Activated T-cell treated with anti-CD3 and anti-CD28 coated beads, Interleukin-2, amount 50 U/mL, for 72 hours (primary cell): ENCODE data around the gene FST. TPM values are rescaled to one million over a fixed set of nuclear protein-coding genes. Genes with fewer than 3 reads are reported as not detected.

Experiments used
- ATAC-seq, 2 donors: fragments of 150-1000 bp; cut with Tn5 transposase; replicated peaks in 1 of 2; 2 replicates each; pipeline ENCODE4 v1.10.0; 2021; ENCODE audit warnings: moderate library complexity in 2 of 2, mild to moderate bottlenecking in 1 of 2
- DNase-seq, 2 donors: peaks; one replicate each; pipeline ENCODE4 v3.0.0; 2021 to 2022; ENCODE audit warnings: mixed read lengths in 1 of 2
- H3K27ac Mint-ChIP-seq: one replicate; pipeline ENCODE4 v1.8.0; 2022; ENCODE audit warnings: mild to moderate bottlenecking, moderate library complexity, mixed read lengths
- H3K27me3 Mint-ChIP-seq: one replicate; pipeline ENCODE4 v1.8.0; 2022; ENCODE audit warnings: low read depth, mixed read lengths
- H3K36me3 Mint-ChIP-seq, 2 donors: one replicate each; pipeline ENCODE4 v1.8.0; 2022; ENCODE audit warnings: mixed read lengths in 2 of 2, mild to moderate bottlenecking in 1 of 2; ENCODE audit not compliant: insufficient read depth in 2 of 2
- H3K4me1 Mint-ChIP-seq: one replicate; pipeline ENCODE4 v1.8.0; 2022; ENCODE audit warnings: low read depth, mixed read lengths
- H3K4me3 Mint-ChIP-seq, 2 donors: one replicate each; pipeline ENCODE4 v1.8.0; 2022; ENCODE audit warnings: mild to moderate bottlenecking in 2 of 2, mixed read lengths in 2 of 2, moderate library complexity in 2 of 2
- H3K9me3 Mint-ChIP-seq, 2 donors: one replicate each; pipeline ENCODE4 v1.8.0; 2022; ENCODE audit warnings: mixed read lengths in 2 of 2
- total RNA-seq, 2 donors: library from RNA; stranded (reverse); gene quantifications; one replicate each; pipeline ENCODE4 v1.2.3, GENCODE V29; 2022

The FST gene, protein sequence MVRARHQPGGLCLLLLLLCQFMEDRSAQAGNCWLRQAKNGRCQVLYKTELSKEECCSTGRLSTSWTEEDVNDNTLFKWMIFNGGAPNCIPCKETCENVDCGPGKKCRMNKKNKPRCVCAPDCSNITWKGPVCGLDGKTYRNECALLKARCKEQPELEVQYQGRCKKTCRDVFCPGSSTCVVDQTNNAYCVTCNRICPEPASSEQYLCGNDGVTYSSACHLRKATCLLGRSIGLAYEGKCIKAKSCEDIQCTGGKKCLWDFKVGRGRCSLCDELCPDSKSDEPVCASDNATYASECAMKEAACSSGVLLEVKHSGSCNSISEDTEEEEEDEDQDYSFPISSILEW
- 1 to 10 TPM; 1.1 to 2.5 TPM for total RNA-seq

DNA sequence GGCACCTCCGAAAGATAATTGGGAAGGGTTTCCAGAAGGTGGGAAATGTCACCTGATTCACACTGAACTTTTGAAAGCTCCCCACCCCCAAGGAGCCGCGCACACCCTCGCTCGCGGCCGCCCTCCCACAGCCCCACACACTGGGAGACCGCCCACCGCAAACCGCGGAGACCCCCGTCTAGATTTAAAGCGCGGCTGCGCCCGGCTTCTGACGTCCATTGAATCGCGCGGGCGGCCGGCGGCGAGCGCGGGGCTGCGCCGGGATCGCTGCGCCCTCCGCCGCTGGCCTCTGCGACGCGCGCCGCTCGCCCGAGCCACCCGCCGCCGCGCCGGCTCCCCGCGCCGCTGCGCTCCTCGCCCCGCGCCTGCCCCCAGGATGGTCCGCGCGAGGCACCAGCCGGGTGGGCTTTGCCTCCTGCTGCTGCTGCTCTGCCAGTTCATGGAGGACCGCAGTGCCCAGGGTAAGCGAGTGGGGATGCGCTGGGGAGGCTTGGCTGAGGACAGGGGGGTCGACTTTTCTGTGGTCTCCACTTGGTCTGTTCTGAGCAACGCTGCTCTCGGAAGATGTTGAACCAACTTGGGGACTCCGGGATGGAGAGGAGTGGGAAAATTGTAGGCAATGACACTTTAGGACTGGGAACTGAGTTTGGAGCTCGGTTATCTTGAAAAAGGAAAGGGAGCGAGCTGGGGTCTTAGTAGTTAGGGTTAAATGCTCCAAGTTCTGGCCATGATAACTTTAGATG, at the start of gene FST:
Gene FST, plus strand, starts transcription at position 214 of the 743 bp plus-strand sequence. Its CDS starts 163 bp downstream, at position 377.
- peaks cover 64% of the 10 kb centered on the region for H3K27me3 Mint-ChIP-seq
- peak within 1 kb of the TSS; percentile 93 to 96 for H3K4me3 Mint-ChIP-seq
- H3K27ac Mint-ChIP-seq: peak within 1 kb of the TSS; percentile 61
- ATAC-seq (peak; percentile 27 to 32), DNase-seq (peak; percentile 17 to 35)
- peaks cover 44% of the 10 kb centered on the region for H3K4me1 Mint-ChIP-seq
- H3K36me3 Mint-ChIP-seq: peaks cover 7 to 12% of the 10 kb centered on the region in 2 donors
- no peaks in the 10 kb centered on the region for H3K9me3 Mint-ChIP-seq

DNA sequence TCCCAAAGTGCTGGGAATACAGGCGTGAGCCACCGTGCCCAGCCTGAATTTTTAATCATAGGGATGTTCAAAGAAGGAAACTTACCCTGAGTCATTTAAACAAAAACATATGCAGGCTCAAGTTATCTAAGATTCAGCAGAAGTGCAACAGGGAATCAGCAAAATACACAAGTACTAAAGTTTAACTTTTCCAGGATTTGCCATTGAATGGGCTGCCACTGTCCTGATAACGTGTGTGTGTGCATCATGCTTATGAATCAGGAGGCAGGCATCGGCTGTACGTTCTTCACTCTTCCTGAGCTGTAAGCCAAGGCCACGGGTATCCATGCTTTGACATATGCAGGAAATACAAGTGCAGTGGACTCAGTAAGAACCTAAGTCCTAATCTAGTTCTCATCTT, 48.8 kb upstream of the FST start:
- Mint-ChIP-seq H3K36me3 (no peaks in the 10 kb centered on the region), H3K27me3 (peaks cover 8% of the 10 kb centered on the region), H3K4me1 (no peaks in the 10 kb centered on the region), H3K4me3 (no peak overlapping the region), H3K9me3 (no peaks in the 10 kb centered on the region), H3K27ac (no peak overlapping the region)
- no peak for ATAC-seq
- no peak for DNase-seq

DNA sequence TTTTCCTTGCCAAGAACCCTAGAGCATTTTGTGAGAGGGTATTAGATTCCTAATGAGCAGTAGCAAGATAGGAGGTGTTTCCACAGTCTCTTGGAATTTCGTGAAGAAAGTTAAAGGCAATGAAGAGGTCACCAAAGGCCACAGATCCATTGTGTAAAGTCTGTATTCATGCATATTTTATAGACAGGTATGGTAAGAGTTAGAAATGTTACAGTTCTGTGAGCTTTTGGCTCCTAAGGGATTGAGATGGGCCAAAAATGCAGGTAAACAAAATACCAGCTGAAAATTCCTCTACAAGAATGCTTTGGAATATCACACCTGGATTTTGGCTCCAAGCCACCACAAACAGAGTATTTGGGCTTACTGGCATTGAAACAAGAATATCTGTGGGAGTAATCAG, 47.4 kb upstream of the FST start:
- Mint-ChIP-seq H3K36me3 (no peaks in the 10 kb centered on the region), H3K4me1 (no peaks in the 10 kb centered on the region), H3K27me3 (peaks cover 8% of the 10 kb centered on the region), H3K27ac (no peak overlapping the region), H3K4me3 (no peak overlapping the region), H3K9me3 (no peaks in the 10 kb centered on the region)
- DNase-seq: no peak
- ATAC-seq: no peak

DNA sequence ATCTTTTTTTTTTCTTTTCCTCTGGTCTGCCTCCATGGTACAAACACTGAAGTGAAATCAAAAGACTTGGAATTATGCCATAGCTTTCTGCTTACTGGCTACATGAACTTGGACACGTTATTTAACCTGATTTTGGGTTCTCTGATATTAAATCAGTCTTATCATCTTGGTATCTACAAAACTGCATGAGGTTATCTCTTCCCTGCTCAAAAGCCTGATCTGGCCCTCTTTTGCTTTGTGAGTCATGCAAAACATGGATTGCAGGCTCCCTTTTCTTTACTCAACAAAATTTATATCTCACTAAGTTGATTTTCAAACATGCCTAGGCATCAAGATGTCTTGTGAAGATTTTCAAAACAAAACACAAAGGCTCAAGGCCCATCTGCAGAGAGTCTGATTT, 45.9 kb upstream of the FST start:
- Mint-ChIP-seq H3K4me1 (no peaks in the 10 kb centered on the region), H3K9me3 (no peaks in the 10 kb centered on the region), H3K27me3 (peaks cover 8% of the 10 kb centered on the region), H3K4me3 (no peak overlapping the region), H3K36me3 (no peaks in the 10 kb centered on the region), H3K27ac (no peak overlapping the region)
- no peak for ATAC-seq
- DNase-seq: no peak

DNA sequence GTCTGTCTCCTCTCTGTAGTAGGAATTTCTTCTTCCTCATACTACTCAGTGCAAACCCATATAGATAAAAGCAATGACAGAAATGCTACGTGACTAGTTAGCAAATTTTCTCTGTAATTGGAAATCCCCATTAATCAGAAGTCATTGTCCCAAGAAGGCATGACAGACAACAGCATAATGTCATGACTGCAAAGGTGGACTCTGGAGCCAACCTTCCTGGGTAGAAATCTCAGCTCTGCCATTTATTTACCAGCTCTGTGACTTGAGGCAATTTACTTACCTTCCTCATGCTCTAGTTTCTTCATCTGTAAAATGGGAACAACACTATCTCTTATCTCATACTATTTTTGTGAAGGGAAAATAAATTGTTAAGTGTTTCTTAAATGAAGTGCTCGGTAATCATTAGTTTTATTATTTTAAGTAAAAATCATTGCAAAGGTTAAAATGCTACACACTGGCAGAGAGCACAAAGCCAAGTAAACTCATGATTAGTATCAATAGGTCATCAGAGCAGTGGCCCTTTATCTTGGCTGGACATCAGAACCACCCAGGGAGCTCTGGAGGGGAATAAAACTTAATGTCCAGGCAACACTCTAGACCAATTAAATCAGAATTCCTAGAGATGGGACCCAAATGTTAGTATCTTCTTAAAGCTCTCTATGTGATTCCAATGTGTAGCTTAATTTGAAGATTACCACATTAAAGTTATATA, 43.8 kb upstream of the FST start:
- Mint-ChIP-seq H3K9me3 (no peaks in the 10 kb centered on the region), H3K27ac (no peak overlapping the region), H3K4me3 (no peak overlapping the region), H3K4me1 (no peaks in the 10 kb centered on the region), H3K27me3 (peaks cover 8% of the 10 kb centered on the region), H3K36me3 (no peaks in the 10 kb centered on the region)
- no peak for DNase-seq
- ATAC-seq: no peak

DNA sequence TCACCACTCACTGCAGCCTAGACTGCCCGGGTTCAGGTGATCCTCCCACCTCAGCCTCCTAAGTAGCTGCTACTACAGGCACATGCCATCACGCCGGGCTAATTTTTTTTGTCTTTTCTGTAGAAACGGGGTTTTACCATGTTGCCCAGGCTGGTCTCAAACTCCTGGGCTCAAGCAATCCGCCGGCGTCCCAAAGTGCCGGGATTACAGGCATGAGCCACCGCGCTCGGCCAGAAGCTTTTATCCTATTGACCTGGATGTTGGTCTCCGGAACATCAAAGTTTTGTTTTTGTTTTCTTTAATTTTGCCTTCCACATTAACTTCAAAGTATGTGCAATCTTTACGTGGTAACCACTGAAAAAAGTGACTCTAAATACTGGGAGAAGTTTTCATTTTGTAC, 42.4 kb upstream of the FST start:
- Mint-ChIP-seq H3K27me3 (peaks cover 8% of the 10 kb centered on the region), H3K27ac (no peak overlapping the region), H3K4me3 (no peak overlapping the region), H3K4me1 (no peaks in the 10 kb centered on the region), H3K9me3 (no peaks in the 10 kb centered on the region), H3K36me3 (no peaks in the 10 kb centered on the region)
- ATAC-seq (no peak), DNase-seq (no peak)

DNA sequence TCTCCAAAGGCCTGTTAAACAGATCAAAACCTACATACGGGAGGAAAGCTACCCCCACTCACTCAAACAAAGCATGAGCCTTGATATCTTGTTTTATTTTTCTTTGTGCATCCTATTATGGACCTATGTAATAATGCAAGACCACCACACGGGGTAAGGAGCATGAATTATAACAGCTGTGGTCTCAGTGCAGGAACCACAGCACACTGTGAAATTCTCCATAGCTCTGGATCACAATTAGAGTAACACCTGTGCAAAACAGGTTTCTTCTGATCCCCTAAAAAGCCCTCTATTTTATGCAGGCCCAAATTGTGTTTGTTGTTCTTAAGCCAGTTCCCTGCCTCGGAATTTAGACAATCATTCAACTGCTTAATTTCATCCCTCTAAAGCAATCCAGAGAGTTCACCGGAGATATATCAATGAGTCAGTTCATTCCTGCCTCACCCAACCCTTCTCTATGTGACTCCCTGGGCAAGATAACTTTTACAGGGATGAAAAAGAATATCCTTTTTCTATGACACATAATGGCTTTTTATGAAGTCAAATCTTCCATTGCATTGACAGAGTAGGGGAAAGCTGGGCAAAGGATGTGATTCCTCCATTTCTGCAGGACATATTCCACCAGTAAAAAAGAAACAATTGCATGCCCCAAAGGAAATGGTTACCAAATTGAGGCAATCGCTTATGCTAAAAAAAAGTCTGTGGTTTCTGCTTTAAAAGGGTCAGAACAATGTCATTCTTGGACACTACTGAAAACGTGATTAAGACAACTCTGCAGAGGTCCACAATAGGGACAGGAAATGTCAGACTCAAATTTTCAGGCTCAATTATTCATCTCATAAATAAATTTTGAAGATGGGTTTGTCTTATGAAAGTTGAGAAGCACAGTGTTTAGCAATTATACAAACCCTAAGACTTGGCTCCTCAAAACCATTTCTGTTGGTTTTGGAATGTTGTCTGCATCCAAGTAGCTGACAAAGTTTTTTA, 41.6 kb upstream of the FST start:
- no peaks in the 10 kb centered on the region for H3K9me3 Mint-ChIP-seq
- no peak overlapping the region for H3K4me3 Mint-ChIP-seq
- H3K27ac Mint-ChIP-seq: no peak overlapping the region
- no peak for ATAC-seq
- H3K4me1 Mint-ChIP-seq: no peaks in the 10 kb centered on the region
- peaks cover 8% of the 10 kb centered on the region for H3K27me3 Mint-ChIP-seq
- no peak for DNase-seq
- H3K36me3 Mint-ChIP-seq: no peaks in the 10 kb centered on the region

DNA sequence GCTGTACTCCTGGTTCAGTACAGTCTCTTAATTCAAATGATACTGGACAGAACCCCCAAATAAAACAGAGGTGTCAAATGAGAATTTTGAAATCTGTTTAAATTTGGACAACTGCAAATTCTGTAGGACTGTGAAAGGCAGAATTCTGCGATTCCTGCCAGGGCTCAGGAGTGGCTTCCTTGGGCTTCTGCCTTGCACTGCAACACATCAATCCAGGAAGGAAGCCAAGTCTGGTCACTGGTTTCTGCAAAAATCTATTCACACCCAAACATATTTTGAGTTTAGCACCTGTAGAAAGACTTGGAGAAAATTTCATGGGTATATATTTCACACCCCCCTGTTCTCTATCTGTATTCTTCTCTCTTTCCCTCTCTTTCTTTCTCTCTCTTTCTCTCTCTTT, 37.5 kb upstream of the FST start:
- ATAC-seq (no peak), DNase-seq (no peak)
- peaks cover 7% of the 10 kb centered on the region for H3K27me3 Mint-ChIP-seq
- H3K36me3 Mint-ChIP-seq: no peaks in the 10 kb centered on the region
- H3K9me3 Mint-ChIP-seq: no peaks in the 10 kb centered on the region
- H3K4me1 Mint-ChIP-seq: no peaks in the 10 kb centered on the region
- no peak overlapping the region for H3K27ac Mint-ChIP-seq
- no peak overlapping the region for H3K4me3 Mint-ChIP-seq

DNA sequence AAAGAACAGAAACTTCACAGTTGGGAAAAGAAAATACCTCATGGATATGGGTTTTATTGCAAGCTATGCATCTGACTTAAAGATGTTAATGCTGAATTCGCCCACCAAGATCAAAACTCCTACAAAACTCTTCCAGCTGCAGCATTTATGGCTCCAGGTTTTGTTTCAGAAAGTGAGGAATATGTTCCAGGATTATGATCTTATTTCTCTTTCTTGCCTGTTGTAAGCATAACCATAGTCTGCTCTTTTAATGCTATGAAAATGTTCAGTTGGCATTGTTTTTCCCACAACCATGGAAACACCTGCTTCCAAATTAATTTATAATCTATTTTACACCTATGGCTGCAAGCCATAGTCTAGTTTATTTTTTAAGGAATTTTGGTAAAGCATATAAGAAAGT, 34.9 kb upstream of the FST start:
- no peak overlapping the region for H3K4me3 Mint-ChIP-seq
- no peak for ATAC-seq
- H3K27me3 Mint-ChIP-seq: peaks cover 26% of the 10 kb centered on the region
- DNase-seq: no peak
- no peaks in the 10 kb centered on the region for H3K4me1 Mint-ChIP-seq
- H3K9me3 Mint-ChIP-seq: peaks cover 0 to 1% of the 10 kb centered on the region in 2 donors
- H3K27ac Mint-ChIP-seq: no peak overlapping the region
- no peaks in the 10 kb centered on the region for H3K36me3 Mint-ChIP-seq

DNA sequence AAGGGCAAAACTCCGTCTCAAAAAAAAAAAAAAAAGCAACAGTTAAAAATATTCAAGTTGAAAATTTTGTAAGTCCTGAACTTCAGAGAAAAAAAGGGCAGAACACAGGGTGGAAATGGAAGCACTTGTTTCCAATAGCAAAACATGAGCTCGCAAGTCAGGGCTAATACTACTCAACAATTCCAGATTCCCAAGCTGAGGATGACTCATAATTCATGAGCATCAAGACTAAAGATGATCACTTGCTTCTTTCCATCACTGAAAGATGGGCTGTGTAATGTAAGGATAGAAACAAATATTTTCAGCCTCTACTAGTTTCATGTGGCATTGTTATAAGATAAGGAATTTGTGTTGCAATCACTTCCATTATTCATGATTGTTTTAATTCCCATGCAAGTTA, 33.5 kb upstream of the FST start:
- no peak for ATAC-seq
- Mint-ChIP-seq H3K9me3 (peaks cover 0 to 1% of the 10 kb centered on the region in 2 donors), H3K4me3 (no peak overlapping the region), H3K27ac (no peak overlapping the region), H3K36me3 (no peaks in the 10 kb centered on the region), H3K4me1 (no peaks in the 10 kb centered on the region), H3K27me3 (peaks cover 28% of the 10 kb centered on the region)
- no peak for DNase-seq

DNA sequence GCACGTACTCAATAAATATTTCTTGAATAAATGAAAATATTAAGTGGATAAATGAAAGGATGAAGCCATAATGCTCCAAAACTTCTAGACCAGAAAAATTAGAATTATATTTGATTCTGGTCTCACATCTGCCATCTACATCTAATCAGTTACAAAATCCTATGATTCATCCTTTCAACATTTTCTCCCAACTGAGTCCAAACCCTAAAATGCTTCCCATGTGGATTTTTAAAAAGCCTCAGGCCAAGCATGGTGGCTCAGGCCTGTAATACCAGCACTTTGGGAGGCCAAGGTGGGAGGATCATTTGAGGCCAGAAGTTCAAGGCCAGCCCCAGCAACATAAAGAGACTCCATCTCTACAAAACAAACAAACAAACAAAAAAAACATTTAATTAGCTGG, 31.6 kb upstream of the FST start:
- ATAC-seq: no peak
- Mint-ChIP-seq H3K9me3 (peaks cover 0 to 1% of the 10 kb centered on the region in 2 donors), H3K27ac (no peak overlapping the region), H3K36me3 (no peaks in the 10 kb centered on the region), H3K27me3 (peaks cover 28% of the 10 kb centered on the region), H3K4me1 (no peaks in the 10 kb centered on the region), H3K4me3 (no peak overlapping the region)
- DNase-seq: no peak

DNA sequence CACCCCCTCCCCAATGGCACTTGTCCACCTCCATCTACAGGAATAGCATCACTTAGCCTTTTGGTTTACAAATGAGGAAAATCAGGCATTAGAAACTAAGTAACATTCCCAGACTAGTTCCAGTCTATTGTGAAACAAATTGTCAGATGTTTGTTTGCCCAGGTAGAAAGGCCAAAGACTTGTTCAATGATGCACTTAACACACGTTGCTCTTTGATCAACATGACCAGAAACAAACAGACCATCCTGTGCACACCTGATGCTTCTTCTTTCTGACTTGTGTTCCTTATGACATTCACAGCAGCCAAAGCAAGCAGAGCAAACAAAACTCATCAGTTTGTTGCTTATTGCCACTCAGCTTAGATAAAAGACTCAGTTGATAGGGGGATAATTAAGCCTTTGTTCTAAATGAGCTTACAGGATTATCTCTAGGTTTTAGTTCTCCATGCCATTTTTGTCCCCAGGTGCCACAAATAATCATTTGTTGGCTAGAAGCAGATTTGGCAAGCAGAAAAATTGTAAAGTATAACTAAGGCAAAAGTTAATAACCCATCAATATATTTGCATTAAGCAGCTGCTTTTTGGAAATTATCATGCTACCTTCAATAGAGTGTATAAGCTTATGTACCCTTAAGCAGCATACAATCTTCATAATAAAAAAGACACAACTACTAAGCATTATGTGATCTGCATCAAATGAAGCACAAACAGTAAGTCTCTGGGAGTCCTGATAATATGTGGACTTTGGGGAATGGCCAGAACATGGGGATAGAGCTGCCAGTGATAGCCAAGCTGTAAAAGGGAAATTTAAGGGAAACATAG, 26.3 kb upstream of the FST start:
- Mint-ChIP-seq H3K4me1 (no peaks in the 10 kb centered on the region), H3K36me3 (no peaks in the 10 kb centered on the region), H3K27me3 (peaks cover 25% of the 10 kb centered on the region), H3K9me3 (peaks cover 0 to 1% of the 10 kb centered on the region in 2 donors), H3K27ac (no peak overlapping the region), H3K4me3 (no peak overlapping the region)
- no peak for ATAC-seq
- DNase-seq: no peak
